NCI-H1048 (cell line): ENCODE measurements around the gene MPP2.
"Not testable (repeated sequence)": the region's sequence is repeated elsewhere in the genome, so short reads cannot be mapped to it uniquely, and the experiment has no call there.

ENCODE experiments used
- DNase-seq: peaks from one replicate; lab custom pipeline; 2025; lab: John Stamatoyannopoulos, UW

The MPP2 gene

GRCh38 chr17:43901861-43902589, 5.3 kb downstream of the MPP2 start:
- DNase-seq = no peak

- no peak for DNase-seq
These were observed 6.2 kb downstream of the MPP2 start for GRCh38 chr17:43900858-43901754.

GRCh38 chr17:43900183-43900857, 7.0 kb downstream of the MPP2 start:
- DNase-seq = peak; percentile 58

DNA sequence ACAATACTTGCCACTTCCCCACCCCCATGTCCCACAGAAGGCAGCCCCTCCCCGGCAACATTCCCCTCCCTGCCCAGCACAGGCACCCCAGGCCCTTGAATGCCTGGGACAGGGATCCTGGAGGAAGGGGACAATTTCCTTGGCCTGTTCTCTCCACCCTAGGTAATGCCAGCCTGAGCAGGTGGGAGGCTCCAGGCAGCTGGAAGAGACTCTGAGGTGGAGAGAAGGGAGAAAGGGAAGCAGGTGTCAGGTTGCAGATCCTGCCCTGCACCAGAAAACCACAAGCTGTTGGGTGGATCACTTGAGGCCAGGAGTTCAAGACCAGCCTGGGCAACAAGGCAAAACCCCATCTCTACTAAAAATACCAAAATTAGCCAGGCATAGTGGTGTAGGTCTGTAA, 8.9 kb downstream of the MPP2 start:
- DNase-seq = no peak

DNA sequence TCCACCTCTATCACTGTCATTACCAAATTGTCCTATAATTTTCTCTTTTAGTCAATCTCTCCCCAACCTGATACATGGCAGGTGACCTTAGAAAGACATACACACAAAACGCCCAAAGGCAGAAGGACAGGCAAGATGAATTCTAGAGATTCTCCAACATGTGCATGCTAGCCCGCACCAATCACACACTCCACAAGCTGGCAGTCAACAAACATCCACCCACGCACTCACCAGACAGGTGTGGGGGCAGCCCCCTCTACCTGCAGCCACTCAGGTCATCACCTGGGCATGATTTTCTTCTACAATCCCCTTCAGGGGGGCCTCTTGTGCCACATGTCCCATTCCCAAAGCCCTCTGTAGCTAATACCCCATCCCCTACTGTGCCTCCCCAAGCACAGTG, 9.5 kb downstream of the MPP2 start:
- no peak for DNase-seq

DNA sequence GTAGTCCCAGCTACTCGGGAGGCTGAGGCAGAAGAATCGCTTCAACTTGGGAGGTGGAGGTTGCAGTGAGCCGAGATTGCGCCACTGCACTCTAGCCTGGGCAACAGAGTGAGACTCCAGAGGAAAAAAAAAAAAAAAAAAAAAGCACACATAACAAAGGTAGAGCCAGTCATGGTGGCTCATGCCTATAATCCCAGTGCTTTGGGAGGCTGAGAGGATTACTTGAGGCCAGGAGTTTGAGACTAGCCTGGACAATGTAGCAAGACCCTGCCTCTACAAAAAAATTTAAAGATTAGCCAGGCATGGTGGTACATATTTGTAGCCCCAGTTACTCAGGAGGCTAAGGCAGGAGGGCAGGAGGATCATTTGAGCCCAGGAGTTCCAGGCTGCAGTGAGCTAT, 12.8 kb downstream of the MPP2 start:
- not testable (repeated sequence) for DNase-seq

DNA sequence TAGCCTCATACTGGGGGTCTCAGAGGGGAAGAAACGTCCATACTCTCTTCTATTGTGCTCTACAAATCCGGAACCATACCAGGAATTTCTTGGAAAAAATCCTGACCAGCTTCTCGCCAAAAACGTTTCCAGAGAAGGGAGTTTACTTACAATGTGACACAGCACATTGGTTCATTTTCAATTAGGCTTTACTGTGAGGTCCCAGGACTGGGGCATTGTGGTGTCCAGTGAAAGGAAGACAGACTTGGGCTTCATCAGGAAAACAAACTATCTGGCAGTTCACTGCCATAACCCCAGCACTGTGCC, 14.7 kb downstream of the MPP2 start:
- DNase-seq = no peak

GRCh38 chr17:43891851-43892646, 15.3 kb downstream of the MPP2 start:
- no peak for DNase-seq

DNA sequence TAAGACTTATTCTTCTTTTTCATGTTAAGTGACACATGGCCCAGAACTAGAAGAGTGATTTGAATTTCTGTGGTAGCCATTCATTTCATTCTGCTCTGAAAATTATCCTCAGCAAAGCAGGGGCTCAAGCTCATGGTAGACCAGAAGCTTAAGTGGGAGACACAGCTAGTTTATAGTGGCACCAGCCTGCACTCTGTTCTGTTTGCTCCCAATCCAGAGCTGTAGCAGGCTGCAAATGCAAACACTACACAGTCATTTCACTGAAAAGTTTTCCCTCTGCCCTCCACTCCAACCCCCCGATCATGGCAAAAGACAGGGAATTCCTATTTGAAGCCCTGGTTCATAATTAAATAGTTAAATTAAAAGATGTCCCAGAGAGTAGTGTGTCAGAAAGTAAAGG, 17.1 kb downstream of the MPP2 start:
- DNase-seq = no peak

- no peak for DNase-seq
These were observed 18.8 kb downstream of the MPP2 start for GRCh38 chr17:43888548-43888947.

DNA sequence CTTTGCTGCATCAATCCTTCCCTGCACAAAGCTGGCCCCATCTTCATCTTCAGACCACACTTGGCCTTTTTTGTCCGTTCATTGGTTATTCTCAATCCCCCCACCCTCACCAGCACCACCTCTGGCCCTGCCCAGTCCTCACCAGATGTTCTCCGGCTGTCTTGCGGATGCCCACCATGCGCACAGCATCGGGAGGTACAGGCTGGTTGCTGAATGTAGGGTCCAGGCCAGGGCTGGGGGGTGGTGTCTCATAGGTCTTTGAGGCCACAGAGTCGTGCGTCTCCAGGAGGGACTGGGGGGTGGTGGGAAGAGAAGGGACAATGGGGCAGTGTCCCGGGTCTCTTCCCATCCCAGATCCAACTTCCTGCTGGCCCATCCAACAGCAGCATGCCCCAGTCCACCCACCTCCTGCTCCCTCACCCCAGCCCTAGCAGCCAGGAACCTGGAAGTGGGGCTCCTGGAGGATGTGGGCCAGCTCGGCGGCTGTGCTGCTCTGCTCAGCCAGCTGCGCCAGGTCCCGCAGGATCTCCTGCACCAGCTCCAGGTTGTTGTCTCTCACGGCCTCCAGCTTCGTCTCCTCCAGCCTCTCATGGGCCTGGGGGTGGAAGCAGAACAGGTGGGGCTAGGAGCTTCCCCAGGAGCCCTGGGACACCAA, 24.4 kb downstream of the MPP2 start:
- DNase-seq = no peak

- no peak for DNase-seq
These were observed 25.4 kb downstream of the MPP2 start for GRCh38 chr17:43881758-43882505.

DNA sequence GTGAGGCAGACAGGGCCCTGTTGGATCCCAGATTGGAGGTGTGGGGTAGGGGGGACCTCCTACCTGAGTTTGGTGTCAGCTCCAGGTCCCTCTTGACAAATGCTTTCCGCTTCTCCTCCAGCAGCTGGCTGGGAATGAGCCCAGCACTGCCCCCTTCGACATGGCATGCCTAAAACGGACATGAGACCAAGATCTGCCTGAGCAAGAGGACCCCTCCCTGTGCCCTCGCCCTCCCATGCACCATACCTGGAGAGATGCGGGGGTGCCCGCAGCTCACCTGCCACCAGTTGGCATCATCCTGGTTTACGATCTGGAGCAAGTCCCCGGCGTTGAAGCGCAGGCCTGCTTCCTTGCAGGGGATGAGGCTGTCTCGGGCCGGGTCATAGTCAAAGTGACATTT, 26.2 kb downstream of the MPP2 start:
- DNase-seq = no peak

GRCh38 chr17:43880420-43880991, 26.8 kb downstream of the MPP2 start:
- peak; percentile 13 for DNase-seq

GRCh38 chr17:43879723-43880419, 27.5 kb downstream of the MPP2 start:
- no peak for DNase-seq

DNA sequence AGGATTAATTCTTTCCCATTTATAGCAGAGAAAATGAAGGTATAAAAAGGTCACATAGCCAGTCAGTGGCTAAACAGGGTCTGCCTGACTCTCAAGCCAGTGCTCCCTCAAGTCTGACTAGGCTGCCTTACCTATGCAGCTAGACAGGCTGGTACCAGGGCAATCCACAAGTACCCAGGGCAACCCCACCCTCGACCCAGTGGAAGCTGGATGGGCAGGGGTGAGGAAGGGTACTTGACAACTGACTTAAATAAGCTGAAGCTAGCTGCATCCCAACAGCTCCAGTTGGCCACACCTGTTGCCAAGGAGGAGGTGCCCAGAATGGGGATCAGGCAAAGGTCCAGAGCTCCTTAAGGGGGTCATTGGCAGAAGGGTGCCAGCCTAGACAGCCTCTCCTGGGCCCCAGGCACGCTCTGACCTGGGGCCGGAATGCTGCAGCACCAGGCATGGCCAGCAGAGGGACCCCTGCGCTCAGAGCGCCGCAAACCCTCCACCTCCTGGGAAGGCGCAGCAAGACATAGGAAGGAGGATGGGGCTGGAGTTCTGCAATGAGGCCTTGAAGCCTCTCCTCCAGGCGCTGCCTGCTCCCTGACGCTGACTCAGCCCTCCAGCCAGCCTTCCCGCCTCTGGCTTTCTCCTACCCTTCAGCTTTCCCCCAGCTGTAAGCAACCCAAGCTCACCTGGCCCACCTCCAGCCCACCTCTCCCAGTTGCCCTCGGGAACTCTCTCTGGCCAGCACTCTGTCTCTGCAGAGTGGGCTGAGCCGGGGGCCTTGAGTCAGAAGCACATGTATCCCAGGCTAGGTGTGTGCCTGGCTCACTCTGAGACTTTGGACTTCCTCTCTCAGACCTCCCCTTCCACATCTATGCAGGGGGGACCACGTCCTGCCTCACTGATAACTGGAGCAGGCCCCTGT, 28.8 kb downstream of the MPP2 start:
- DNase-seq = no peak

- DNase-seq = no peak
These were observed 29.7 kb downstream of the MPP2 start for GRCh38 chr17:43877451-43878155.

- DNase-seq = no peak
These were observed 30.3 kb downstream of the MPP2 start for GRCh38 chr17:43877031-43877430.
